PC-9 (cell line): ENCODE data around the gene PDE7B. TPM values are rescaled to one million over a fixed set of nuclear protein-coding genes. Genes with fewer than 3 reads are reported as not detected.

Experiments used
- BruUV-seq: library from RNA; stranded (reverse); fragments of 400-500 nt; replicated peaks from 2 replicates; lab custom pipeline; 2021; lab: Mats Ljungman, UMichigan
- CTCF ChIA-PET: fragments of 300-600 bp; sonication (Branson Sonifier 250); formaldehyde crosslinking; loops from one replicate; lab custom pipeline; 2022; ENCODE audit warnings: antibody characterized with exemption; lab: Charles Lee
- POLR2A ChIA-PET: fragments of 300-600 bp; sonication (Branson Sonifier 250); formaldehyde crosslinking; loops from one replicate; lab custom pipeline; 2022; ENCODE audit warnings: antibody characterized with exemption; ENCODE audit not compliant: unreplicated experiment; lab: Charles Lee
- DNase-seq, 2 experiments: peaks; one replicate each; pipeline versions ENCODE4 v3.0.0 to v3.0.0-alpha.2; 2015 to 2022; ENCODE audit warnings: mixed read lengths in 1 of 2
- H2AFZ ChIP-seq: fragments of 200-600 bp; sonication (generic); 2 replicates; pipeline ENCODE4 v1.8.1; 2017; ENCODE audit warnings: antibody characterized with exemption
- H3F3A ChIP-seq: fragments of 200-600 bp; sonication (generic); 2 replicates; pipeline ENCODE4 v1.8.1; 2017; ENCODE audit warnings: antibody characterized with exemption, mild to moderate bottlenecking, low read depth; ENCODE audit not compliant: insufficient read depth
- H3K27ac ChIP-seq: fragments of 200-600 bp; sonication (generic); 2 replicates; pipeline ENCODE4 v1.6.1; 2016; ENCODE audit warnings: mixed run types
- H3K27me3 ChIP-seq: fragments of 200-600 bp; sonication (generic); 2 replicates; pipeline ENCODE4 v1.6.1; 2016; ENCODE audit warnings: low read depth, mixed run types; ENCODE audit not compliant: insufficient read depth
- H3K36me3 ChIP-seq: fragments of 200-600 bp; sonication (generic); 2 replicates; pipeline ENCODE4 v1.6.1; 2016; ENCODE audit warnings: low read depth, mixed run types
- H3K4me1 ChIP-seq: fragments of 200-600 bp; sonication (generic); replicated peaks from 2 replicates; pipeline ENCODE4 v1.6.1; 2016; ENCODE audit warnings: mixed run types; ENCODE audit not compliant: insufficient read depth
- H3K4me2 ChIP-seq: fragments of 200-600 bp; sonication (generic); 2 replicates; pipeline ENCODE4 v1.6.1; 2017; ENCODE audit warnings: mixed run types
- H3K4me3 ChIP-seq: fragments of 200-600 bp; sonication (generic); 2 replicates; pipeline ENCODE4 v1.6.1; 2016; ENCODE audit warnings: mixed run types
- H3K79me2 ChIP-seq: fragments of 200-600 bp; sonication (generic); 2 replicates; pipeline ENCODE4 v1.6.1; 2017; ENCODE audit warnings: low read depth, mixed run types
- H3K9me2 ChIP-seq: fragments of 200-600 bp; sonication (generic); 2 replicates; pipeline ENCODE4 v1.8.1; 2017; ENCODE audit warnings: mild to moderate bottlenecking; ENCODE audit not compliant: insufficient read depth
- H3K9me3 ChIP-seq: fragments of 200-600 bp; sonication (generic); 2 replicates; pipeline ENCODE4 v1.8.1; 2016; ENCODE audit warnings: low read depth; ENCODE audit not compliant: insufficient read depth
- H4K20me1 ChIP-seq: fragments of 200-600 bp; sonication (generic); 2 replicates; pipeline ENCODE4 v1.8.1; 2017; ENCODE audit not compliant: insufficient read depth
- CTCF ChIP-seq: fragments of 200-600 bp; sonication (generic); conservative IDR thresholded peaks from 2 replicates; pipeline ENCODE4 v1.6.1; 2017; ENCODE audit warnings: mixed run types, antibody characterized with exemption, mild to moderate bottlenecking, moderate library complexity
- EZH2 ChIP-seq: fragments of 200-600 bp; sonication (generic); IDR thresholded peaks from 2 replicates; pipeline ENCODE4 v1.8.0; 2017; ENCODE audit warnings: antibody characterized with exemption, low read depth
- intact Hi-C: fragments of 100-400 bp; cut with micrococcal nuclease; formaldehyde crosslinking; loops from one replicate; pipeline ENCODE4 v1.10.0; 2022; ENCODE audit not compliant: unreplicated experiment
- total RNA-seq: library from RNA; stranded (reverse); gene quantifications from 2 replicates; pipeline ENCODE4 v1.2.3, GENCODE V29; 2021

The PDE7B gene
- total RNA-seq, 1 experiment from 2014 or later: 0.31 TPM

GRCh38 chr6:135922174-135922573, 70.7 kb downstream of the PDE7B start:
- H3F3A ChIP-seq: peaks cover 8% of the 10 kb centered on the region
- H4K20me1 ChIP-seq: no peaks in the 10 kb centered on the region
- H3K4me1 ChIP-seq: peaks cover 20% of the 10 kb centered on the region
- no peaks in the 10 kb centered on the region for H3K9me2 ChIP-seq
- H3K4me3 ChIP-seq: no peak overlapping the region; the same call in 1 of the 2 replicates
- H3K36me3 ChIP-seq: no peaks in the 10 kb centered on the region
- POLR2A ChIA-PET: interaction anchor here (0.6 kb wide), 1 partner anchor 368 kb away, joined by 6 read pairs; the partner anchor contains the start of gene BCLAF1
- peak overlapping the region; percentile 51 for H3K4me2 ChIP-seq
- no peaks in the 10 kb centered on the region for H3K9me3 ChIP-seq
- H3K79me2 ChIP-seq: no peaks in the 10 kb centered on the region
- BruUV-seq: no TSS peak
- intact Hi-C loops: loop anchor here (5.0 kb wide), 1 partner anchor 385 kb away; no protein-coding TSS in a partner anchor
- no peaks in the 10 kb centered on the region for H3K27me3 ChIP-seq
- H3K27ac ChIP-seq: peak overlapping the region; percentile 88
- DNase-seq: peak; percentile 52 to 95
- CTCF ChIA-PET: interaction anchor here (0.5 kb wide), 1 partner anchor 200 kb away, joined by 3 read pairs; no protein-coding TSS in a partner anchor
- H2AFZ ChIP-seq: peak overlapping the region; percentile 56; the same call in 1 of the 2 replicates
- TF ChIP-seq CTCF (no peak), EZH2 (no peak)

- Histone ChIP-seq H3F3A (peaks cover 8% of the 10 kb centered on the region), H3K4me3 (no peak overlapping the region), H3K79me2 (no peaks in the 10 kb centered on the region), H3K27ac (peak overlapping the region; percentile 88), H2AFZ (no peak overlapping the region), H4K20me1 (no peaks in the 10 kb centered on the region), H3K36me3 (no peaks in the 10 kb centered on the region), H3K27me3 (no peaks in the 10 kb centered on the region), H3K4me1 (peaks cover 20% of the 10 kb centered on the region), H3K4me2 (no peak overlapping the region), H3K9me3 (no peaks in the 10 kb centered on the region), H3K9me2 (no peaks in the 10 kb centered on the region)
- ChIA-PET CTCF (interaction anchor here (0.5 kb wide), 1 partner anchor 199 kb away, joined by 3 read pairs; no protein-coding TSS in a partner anchor), POLR2A (no interaction called here)
- no TSS peak for BruUV-seq
- intact Hi-C loops: loop anchor here (5.0 kb wide), 1 partner anchor 385 kb away; no protein-coding TSS in a partner anchor
- no peak for DNase-seq
- TF ChIP-seq EZH2: no peak
These were observed 71.2 kb downstream of the PDE7B start for GRCh38 chr6:135922746-135923145.

- TF ChIP-seq EZH2 (no peak), CTCF (no peak)
- no peaks in the 10 kb centered on the region for H3K27me3 ChIP-seq
- CTCF ChIA-PET: no interaction called here
- no peaks in the 10 kb centered on the region for H3K36me3 ChIP-seq
- 0 out of 2 replicates have a peak overlapping the region, but pooled peaks have one; percentile 10 for H3K4me3 ChIP-seq
- H2AFZ ChIP-seq: peak overlapping the region; percentile 57
- no peaks in the 10 kb centered on the region for H4K20me1 ChIP-seq
- H3K9me3 ChIP-seq: no peaks in the 10 kb centered on the region
- peak overlapping the region; percentile 52 for H3K4me2 ChIP-seq
- 0 out of 2 replicates have a peak, but pooled peaks cover 5% of the 10 kb centered on the region for H3F3A ChIP-seq
- no TSS peak for BruUV-seq
- intact Hi-C loops: no loop called here
- H3K79me2 ChIP-seq: no peaks in the 10 kb centered on the region
- POLR2A ChIA-PET: interaction anchor here (0.6 kb wide), 1 partner anchor 19 kb away, joined by 5 read pairs; no protein-coding TSS in a partner anchor
- H3K27ac ChIP-seq: 0 out of 2 replicates have a peak overlapping the region, but pooled peaks have one; percentile 20
- H3K9me2 ChIP-seq: no peaks in the 10 kb centered on the region
- H3K4me1 ChIP-seq: peaks cover 28% of the 10 kb centered on the region
- peak; percentile 2 to 75 for DNase-seq
These were observed 81.2 kb downstream of the PDE7B start for GRCh38 chr6:135932651-135933050.
